Fibroblast of peridontal ligament (primary cell): Measurements from ENCODE around the gene PSMA3.

ENCODE experiments used
- DNase-seq: peaks from one replicate; pipeline ENCODE4 v3.0.0-alpha.2; 2010; ENCODE audit errors: extremely low read depth

The PSMA3 gene

GRCh38 chr14:58298477-58299400 is 54.1 kb downstream of the PSMA3 start, which contains the start of gene ARID4A:
ARID4A (plus strand) TSS chr14:58298555; CDS start chr14:58299855, 1,300 bp downstream.
- DNase-seq, result no peak

- DNase-seq, result peak; percentile 30
These were observed 55.0 kb downstream of the PSMA3 start for GRCh38 chr14:58299401-58300330.

GRCh38 chr14:58301416-58301815 is 56.8 kb downstream of the PSMA3 start:
- no peak for DNase-seq

GRCh38 chr14:58305730-58306129 is 61.1 kb downstream of the PSMA3 start:
- no peak for DNase-seq

- DNase-seq, result no peak
These were observed 63.1 kb downstream of the PSMA3 start for GRCh38 chr14:58307597-58308316.

- DNase-seq, result no peak
These were observed 64.4 kb downstream of the PSMA3 start for GRCh38 chr14:58309086-58309485.

GRCh38 chr14:58313699-58314098 is 69.1 kb downstream of the PSMA3 start:
- DNase-seq, result no peak

- no peak for DNase-seq
These were observed 71.0 kb downstream of the PSMA3 start for GRCh38 chr14:58315606-58316005.
